Cardiac muscle cell (in vitro differentiated cells and primary cell): Measurements from ENCODE around the gene CETN2. TPM values are rescaled to one million over a fixed set of nuclear protein-coding genes. Genes with fewer than 3 reads are reported as not detected.
A peak's percentile ranks its signal among the peaks of the same experiment; 100 is the strongest.
"Not testable (repeated sequence)": the region's sequence is repeated elsewhere in the genome, so short reads cannot be mapped to it uniquely, and the experiment has no call there.

Experiments used
- DNase-seq, 2 donors: peaks; one replicate each; pipeline versions ENCODE4 v3.0.0 to v3.0.0-alpha.2; 2010 to 2017; ENCODE audit warnings: low read depth in 1 of 2, low spot score in 1 of 2
- H3K27ac ChIP-seq: fragments of 200-600 bp; sonication (generic); 2 replicates; pipeline ENCODE4 v1.5.1; 2016
- H3K27me3 ChIP-seq: fragments of 200-600 bp; sonication (generic); 2 replicates; pipeline ENCODE4 v1.6.0; 2016; ENCODE audit warnings: control low read depth
- H3K36me3 ChIP-seq: fragments of 200-600 bp; sonication (generic); 2 replicates; pipeline ENCODE4 v1.5.1; 2016; ENCODE audit warnings: control low read depth
- H3K4me1 ChIP-seq: fragments of 200-600 bp; sonication (generic); 2 replicates; pipeline ENCODE4 v1.8.1; 2017; ENCODE audit warnings: low read depth, mild to moderate bottlenecking, mixed run types
- H3K4me3 ChIP-seq: fragments of 200-600 bp; sonication (generic); 2 replicates; pipeline ENCODE4 v1.5.1; 2016; ENCODE audit warnings: mild to moderate bottlenecking
- H3K9me3 ChIP-seq: fragments of 200-600 bp; sonication (generic); 2 replicates; pipeline ENCODE4 v1.5.1; 2017; ENCODE audit warnings: low read depth, mild to moderate bottlenecking, control low read depth
- CTCF ChIP-seq: IDR thresholded peaks from 2 replicates; pipeline ENCODE4 v1.5.1; 2012; ENCODE audit warnings: low read depth, mild to moderate bottlenecking, low read length
- polyA plus RNA-seq: library from polyadenylated mRNA; unstranded; fragments of >200 nt; fragmentation: Nextera tagmentation; extraction: Ambion mirVana; gene quantifications from 2 replicates; pipeline ENCODE4 v1.2.1, GENCODE V29; 2016
- total RNA-seq: library from RNA; depleted of rRNA; stranded (reverse); fragments of >200 nt; gene quantifications from 2 replicates; pipeline ENCODE4 v1.2.3, GENCODE V29; 2016

CETN2 gene
- total and polyA plus RNA-seq, 2 experiments from 2014 or later = 62.5 to 88.6 TPM

GRCh38 chrX:152845618-152846240 is 15.2 kb upstream of the CETN2 start:
- DNase-seq = peak in 1 of 2 donors; percentile 5
- no peak for TF ChIP-seq CTCF
- no peaks in the 10 kb centered on the region for H3K9me3 ChIP-seq

GRCh38 chrX:152844256-152844655 is 13.7 kb upstream of the CETN2 start:
- no peaks in the 10 kb centered on the region for H3K27me3 ChIP-seq
- H3K4me1 ChIP-seq = peaks cover 5% of the 10 kb centered on the region
- no peak for DNase-seq
- no peaks in the 10 kb centered on the region for H3K9me3 ChIP-seq
- H3K4me3 ChIP-seq = no peak overlapping the region
- peak overlapping the region; percentile 68 for H3K27ac ChIP-seq
- no peak for TF ChIP-seq CTCF
- no peaks in the 10 kb centered on the region for H3K36me3 ChIP-seq

More at GRCh38 chrX:152845618-152846240, 15.2 kb upstream of the CETN2 start:
- Histone ChIP-seq H3K4me1 (peaks cover 5% of the 10 kb centered on the region), H3K27me3 (no peaks in the 10 kb centered on the region), H3K36me3 (no peaks in the 10 kb centered on the region), H3K27ac (no peak overlapping the region), H3K4me3 (no peak overlapping the region)

GRCh38 chrX:152843852-152844251 is 13.3 kb upstream of the CETN2 start:
- DNase-seq = peak in 1 of 2 donors; percentile 5
- Histone ChIP-seq H3K4me1 (peaks cover 5% of the 10 kb centered on the region), H3K27ac (peak overlapping the region; percentile 68), H3K9me3 (no peaks in the 10 kb centered on the region), H3K36me3 (no peaks in the 10 kb centered on the region), H3K27me3 (no peaks in the 10 kb centered on the region), H3K4me3 (no peak overlapping the region)
- no peak for TF ChIP-seq CTCF

GRCh38 chrX:152842772-152843338 is 12.3 kb upstream of the CETN2 start:
- Histone ChIP-seq H3K9me3 (no peaks in the 10 kb centered on the region), H3K27me3 (no peaks in the 10 kb centered on the region), H3K27ac (no peak overlapping the region), H3K4me3 (no peak overlapping the region), H3K36me3 (no peaks in the 10 kb centered on the region), H3K4me1 (peaks cover 5% of the 10 kb centered on the region)
- TF ChIP-seq CTCF = no peak
- no peak for DNase-seq

- not testable (repeated sequence) for DNase-seq, H3K27me3 ChIP-seq, H3K9me3 ChIP-seq, H3K27ac ChIP-seq, H3K36me3 ChIP-seq, H3K4me1 ChIP-seq, H3K4me3 ChIP-seq
Measured at GRCh38 chrX:152835470-152835869, 4.9 kb upstream of the CETN2 start.

GRCh38 chrX:152833378-152833777 is 2.8 kb upstream of the CETN2 start:
- H3K36me3 ChIP-seq = no peaks in the 10 kb centered on the region
- no peak overlapping the region for H3K27ac ChIP-seq
- DNase-seq = no peak
- no peaks in the 10 kb centered on the region for H3K9me3 ChIP-seq
- no peak overlapping the region for H3K4me3 ChIP-seq
- no peaks in the 10 kb centered on the region for H3K27me3 ChIP-seq
- no peaks in the 10 kb centered on the region for H3K4me1 ChIP-seq
- TF ChIP-seq CTCF = no peak
